ENCODE measurements around the gene GRM7.

Gene GRM7

GRCh38 chr3:7657214-7658112, 796.5 kb downstream of the GRM7 start:
- H3K4me3 ChIP-seq (ENCODE audit: low read depth, low read length), result no peak overlapping the region
- TF ChIP-seq CTCF (IDR thresholded peaks at IDR 0.05; ENCODE audit: low read depth, low read length), result no peak

- TF ChIP-seq CTCF (IDR thresholded peaks at IDR 0.05; ENCODE audit: low read depth, low read length), result no peak
- H3K4me3 ChIP-seq (ENCODE audit: low read depth, low read length), result no peak overlapping the region
Measured at GRCh38 chr3:7658294-7658693, 797.4 kb downstream of the GRM7 start.

GRCh38 chr3:7659079-7659478, 798.2 kb downstream of the GRM7 start:
- no peak for TF ChIP-seq CTCF (IDR thresholded peaks at IDR 0.05; ENCODE audit: low read depth, low read length)
- no peak overlapping the region for H3K4me3 ChIP-seq (ENCODE audit: low read depth, low read length)

GRCh38 chr3:7663771-7664170, 802.9 kb downstream of the GRM7 start:
- TF ChIP-seq CTCF (IDR thresholded peaks at IDR 0.05; ENCODE audit: low read depth, low read length), result no peak
- H3K4me3 ChIP-seq (ENCODE audit: low read depth, low read length), result no peak overlapping the region

GRCh38 chr3:7667774-7668173, 806.9 kb downstream of the GRM7 start:
- no peak overlapping the region for H3K4me3 ChIP-seq (ENCODE audit: low read depth, low read length)
- no peak for TF ChIP-seq CTCF (IDR thresholded peaks at IDR 0.05; ENCODE audit: low read depth, low read length)

GRCh38 chr3:7669641-7670040, 808.7 kb downstream of the GRM7 start:
- no peak overlapping the region for H3K4me3 ChIP-seq (ENCODE audit: low read depth, low read length)
- TF ChIP-seq CTCF (IDR thresholded peaks at IDR 0.05; ENCODE audit: low read depth, low read length), result no peak

GRCh38 chr3:7678521-7678920, 817.6 kb downstream of the GRM7 start:
- no peak overlapping the region for H3K4me3 ChIP-seq (ENCODE audit: low read depth, low read length)
- no peak for TF ChIP-seq CTCF (IDR thresholded peaks at IDR 0.05; ENCODE audit: low read depth, low read length)
